DOHH2 (cell line): ENCODE measurements around the gene CARHSP1.

Source experiments
- H3F3A ChIP-seq: fragments of 200-600 bp; sonication (generic), shearing (Covaris generic); 2 replicates; pipeline ENCODE4 v1.6.0; 2016; ENCODE audit warnings: antibody characterized with exemption, mild to moderate bottlenecking; ENCODE audit not compliant: control insufficient read depth, insufficient read depth
- H3K27ac ChIP-seq: fragments of 200-600 bp; sonication (generic); 2 replicates; pipeline ENCODE4 v1.5.1; 2014; ENCODE audit warnings: low read depth, mild to moderate bottlenecking, low read length, moderate library complexity
- H3K27me3 ChIP-seq: fragments of 200-600 bp; sonication (generic); 2 replicates; pipeline ENCODE4 v1.6.1; 2014; ENCODE audit warnings: mild to moderate bottlenecking, low read length, mixed read lengths; ENCODE audit not compliant: control insufficient read depth
- H3K36me3 ChIP-seq: fragments of 200-600 bp; sonication (generic); 2 replicates; pipeline ENCODE4 v1.6.1; 2014; ENCODE audit warnings: mild to moderate bottlenecking, low read length, moderate library complexity, mixed read lengths; ENCODE audit not compliant: control insufficient read depth
- H3K4me1 ChIP-seq: fragments of 200-600 bp; sonication (generic); 2 replicates; pipeline ENCODE4 v1.6.1; 2014; ENCODE audit warnings: mild to moderate bottlenecking, low read length, mixed read lengths; ENCODE audit not compliant: control insufficient read depth
- H3K4me2 ChIP-seq: fragments of 200-600 bp; sonication (generic); 2 replicates; pipeline ENCODE4 v1.6.0; 2014; ENCODE audit warnings: mild to moderate bottlenecking, low read length, moderate library complexity
- H3K4me3 ChIP-seq: fragments of 200-600 bp; sonication (generic); 2 replicates; pipeline ENCODE4 v1.5.1; 2014; ENCODE audit warnings: mild to moderate bottlenecking, low read length, mixed read lengths
- H3K79me2 ChIP-seq: fragments of 200-600 bp; sonication (generic); 2 replicates; pipeline ENCODE4 v1.6.1; 2014; ENCODE audit warnings: mild to moderate bottlenecking, low read length, mixed read lengths; ENCODE audit not compliant: control insufficient read depth
- H3K9me2 ChIP-seq: fragments of 200-600 bp; sonication (generic); replicated peaks from 2 replicates; pipeline ENCODE4 v1.6.1; 2014; ENCODE audit warnings: mild to moderate bottlenecking, low read length, mixed read lengths; ENCODE audit not compliant: control insufficient read depth
- H3K9me3 ChIP-seq: fragments of 200-600 bp; sonication (generic); 2 replicates; pipeline ENCODE4 v1.6.1; 2014; ENCODE audit warnings: antibody characterized with exemption, low read length, mixed read lengths; ENCODE audit not compliant: control insufficient read depth, insufficient read depth
- H4K20me1 ChIP-seq: fragments of 200-600 bp; sonication (generic); 2 replicates; pipeline ENCODE4 v1.6.0; 2014; ENCODE audit warnings: low read depth, mild to moderate bottlenecking, antibody characterized with exemption, low read length, moderate library complexity; ENCODE audit not compliant: control insufficient read depth, insufficient read depth
- EZH2phosphoT487 ChIP-seq: fragments of 200-600 bp; sonication (generic); IDR thresholded peaks from 2 replicates; pipeline ENCODE4 v1.6.1; 2017; ENCODE audit warnings: borderline replicate concordance, mild to moderate bottlenecking, antibody characterized with exemption, low read length, moderate library complexity, mixed read lengths
- TF ChIP-seq, protein P1 (sequence below): fragments of 200-600 bp; sonication (generic); IDR thresholded peaks from one replicate; pipeline ENCODE4 v1.5.1; 2014; ENCODE audit warnings: antibody characterized with exemption, mild to moderate bottlenecking, low read depth, low read length; ENCODE audit not compliant: poor library complexity, severe bottlenecking

The CARHSP1 gene

DNA sequence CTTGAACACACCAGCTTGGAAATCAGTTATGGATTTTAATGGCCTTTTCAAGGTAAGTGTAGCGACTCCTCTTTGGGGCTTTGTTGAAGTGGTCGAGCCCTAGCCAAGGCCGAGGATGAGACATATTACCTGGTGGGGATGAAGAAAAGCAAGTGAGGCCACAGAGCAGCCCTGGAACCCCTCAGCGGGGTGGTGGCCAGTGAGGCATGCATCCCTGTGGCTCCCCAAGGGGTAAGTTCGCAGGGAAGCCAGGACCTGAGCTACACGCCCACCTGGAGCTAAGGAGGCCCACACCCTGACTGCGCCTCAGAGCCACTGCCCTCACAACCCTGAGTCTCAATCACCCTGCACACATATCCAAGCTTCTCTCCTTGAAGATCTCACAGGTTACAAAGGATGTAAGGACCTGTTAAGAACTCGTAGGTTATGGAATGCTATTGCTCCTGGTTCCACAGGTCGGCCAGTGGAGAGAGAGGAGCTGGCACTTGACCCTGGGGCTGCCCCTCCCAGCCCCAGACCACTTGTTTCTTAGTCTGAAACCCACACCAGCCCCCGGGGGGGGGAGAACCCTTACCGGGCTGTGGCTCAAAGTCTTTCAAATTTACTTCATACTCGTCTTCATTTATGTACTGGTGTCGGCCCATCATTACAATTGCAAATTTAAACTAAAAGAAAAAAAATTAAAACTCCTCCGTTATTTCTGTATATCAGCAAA is 25.3 kb upstream of the CARHSP1 start:
- peaks cover 23% of the 10 kb centered on the region for H3F3A ChIP-seq
- H3K9me2 ChIP-seq: no peaks in the 10 kb centered on the region
- no peaks in the 10 kb centered on the region for H3K27me3 ChIP-seq
- no peaks in the 10 kb centered on the region for H3K9me3 ChIP-seq
- peak overlapping the region; percentile 78 for H3K27ac ChIP-seq
- no peaks in the 10 kb centered on the region for H3K79me2 ChIP-seq
- H3K4me2 ChIP-seq: peak overlapping the region; percentile 58
- H3K4me3 ChIP-seq: peak overlapping the region; percentile 35
- H3K4me1 ChIP-seq: peaks cover 64% of the 10 kb centered on the region
- TF ChIP-seq, protein P1, sequence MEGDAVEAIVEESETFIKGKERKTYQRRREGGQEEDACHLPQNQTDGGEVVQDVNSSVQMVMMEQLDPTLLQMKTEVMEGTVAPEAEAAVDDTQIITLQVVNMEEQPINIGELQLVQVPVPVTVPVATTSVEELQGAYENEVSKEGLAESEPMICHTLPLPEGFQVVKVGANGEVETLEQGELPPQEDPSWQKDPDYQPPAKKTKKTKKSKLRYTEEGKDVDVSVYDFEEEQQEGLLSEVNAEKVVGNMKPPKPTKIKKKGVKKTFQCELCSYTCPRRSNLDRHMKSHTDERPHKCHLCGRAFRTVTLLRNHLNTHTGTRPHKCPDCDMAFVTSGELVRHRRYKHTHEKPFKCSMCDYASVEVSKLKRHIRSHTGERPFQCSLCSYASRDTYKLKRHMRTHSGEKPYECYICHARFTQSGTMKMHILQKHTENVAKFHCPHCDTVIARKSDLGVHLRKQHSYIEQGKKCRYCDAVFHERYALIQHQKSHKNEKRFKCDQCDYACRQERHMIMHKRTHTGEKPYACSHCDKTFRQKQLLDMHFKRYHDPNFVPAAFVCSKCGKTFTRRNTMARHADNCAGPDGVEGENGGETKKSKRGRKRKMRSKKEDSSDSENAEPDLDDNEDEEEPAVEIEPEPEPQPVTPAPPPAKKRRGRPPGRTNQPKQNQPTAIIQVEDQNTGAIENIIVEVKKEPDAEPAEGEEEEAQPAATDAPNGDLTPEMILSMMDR: no peak
- TF ChIP-seq EZH2phosphoT487: no peak
- peaks cover 97% of the 10 kb centered on the region for H3K36me3 ChIP-seq
- 0 out of 2 replicates have a peak, but pooled peaks cover 6% of the 10 kb centered on the region for H4K20me1 ChIP-seq

DNA sequence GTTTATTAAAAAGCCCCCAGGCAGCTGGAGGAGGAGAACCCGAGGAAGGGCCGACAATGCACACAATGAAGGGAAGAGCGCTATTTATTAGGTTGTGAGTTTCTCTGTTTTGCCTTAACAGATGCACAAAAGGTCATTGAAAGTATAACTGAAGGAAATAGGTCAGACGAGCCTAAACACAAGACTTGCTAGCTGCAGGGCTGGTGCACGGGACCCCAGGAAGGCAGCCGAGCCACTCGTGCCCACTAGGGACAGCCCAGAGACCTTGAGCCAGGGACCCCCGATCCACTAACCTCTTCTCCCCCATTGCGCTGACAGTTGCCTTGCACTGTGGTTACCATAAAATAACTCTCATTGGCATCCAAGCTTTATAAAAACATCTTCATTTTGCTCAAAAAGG is 24.6 kb upstream of the CARHSP1 start:
- Histone ChIP-seq H3K27ac (peak overlapping the region; percentile 78), H3K79me2 (no peaks in the 10 kb centered on the region), H3K4me3 (peak overlapping the region; percentile 35), H3K4me1 (peaks cover 68% of the 10 kb centered on the region), H3K4me2 (peak overlapping the region; percentile 58), H4K20me1 (0 out of 2 replicates have a peak, but pooled peaks cover 6% of the 10 kb centered on the region), H3K36me3 (peaks cover 91% of the 10 kb centered on the region), H3F3A (peaks cover 23% of the 10 kb centered on the region), H3K27me3 (no peaks in the 10 kb centered on the region), H3K9me2 (no peaks in the 10 kb centered on the region), H3K9me3 (no peaks in the 10 kb centered on the region)
- TF ChIP-seq EZH2phosphoT487: no peak
- TF ChIP-seq, protein P1: peak; percentile 20

DNA sequence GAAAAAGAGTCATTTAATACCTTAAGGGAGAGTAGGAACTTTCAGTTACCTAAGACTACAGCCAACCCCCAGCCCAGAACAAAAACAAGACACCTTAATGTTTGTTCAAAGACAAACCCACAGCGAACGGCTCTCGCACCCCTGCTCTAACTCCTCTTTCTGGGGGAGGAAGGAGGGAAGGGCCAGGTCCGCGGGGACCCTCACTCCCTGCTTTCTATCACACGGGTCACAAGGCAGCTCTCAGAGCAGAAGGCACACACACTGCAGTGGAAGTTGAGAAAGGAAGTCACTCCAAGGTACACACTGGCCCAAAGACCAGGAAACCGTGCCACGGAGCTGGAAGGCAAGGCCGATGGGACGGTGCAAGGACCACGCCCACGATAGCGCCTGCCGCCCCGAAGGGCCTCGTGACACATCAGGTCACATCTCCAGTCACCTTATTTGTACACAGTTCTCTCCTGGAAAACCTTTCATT is 23.3 kb upstream of the CARHSP1 start:
- Histone ChIP-seq H3K9me3 (no peaks in the 10 kb centered on the region), H3K9me2 (no peaks in the 10 kb centered on the region), H3K4me1 (peaks cover 68% of the 10 kb centered on the region), H3K79me2 (no peaks in the 10 kb centered on the region), H3K27me3 (no peaks in the 10 kb centered on the region), H4K20me1 (0 out of 2 replicates have a peak, but pooled peaks cover 6% of the 10 kb centered on the region), H3K27ac (peak overlapping the region; percentile 78), H3F3A (peaks cover 23% of the 10 kb centered on the region), H3K4me3 (peak overlapping the region; percentile 35), H3K4me2 (peak overlapping the region; percentile 58), H3K36me3 (peaks cover 83% of the 10 kb centered on the region)
- no peak for TF ChIP-seq EZH2phosphoT487

DNA sequence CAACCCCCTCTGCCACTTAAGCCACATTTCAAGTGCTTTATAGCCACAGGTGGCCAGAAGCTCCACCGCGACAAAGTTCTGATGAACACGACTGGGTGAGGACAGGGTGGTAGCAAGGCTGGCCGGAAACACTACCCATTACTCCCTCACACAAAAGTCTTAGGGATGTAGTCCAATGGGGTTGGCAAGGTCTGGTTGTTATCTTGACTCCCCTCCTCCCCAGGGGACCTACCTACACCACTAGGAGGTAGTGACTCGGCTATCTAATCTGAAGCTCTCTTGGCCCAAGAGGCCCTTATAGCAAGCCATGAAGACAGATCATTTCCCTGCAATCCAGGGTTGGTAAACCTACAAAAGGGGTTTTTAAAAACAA is 21.7 kb upstream of the CARHSP1 start:
- H3K9me3 ChIP-seq: no peaks in the 10 kb centered on the region
- H4K20me1 ChIP-seq: 0 out of 2 replicates have a peak, but pooled peaks cover 6% of the 10 kb centered on the region
- no peaks in the 10 kb centered on the region for H3K9me2 ChIP-seq
- peak overlapping the region; percentile 58 for H3K4me2 ChIP-seq
- H3K4me1 ChIP-seq: peaks cover 71% of the 10 kb centered on the region
- no peak overlapping the region for H3K4me3 ChIP-seq
- H3K36me3 ChIP-seq: peaks cover 67% of the 10 kb centered on the region
- H3K27me3 ChIP-seq: peaks cover 3% of the 10 kb centered on the region; the same call in 1 of the 2 replicates
- peaks cover 23% of the 10 kb centered on the region for H3F3A ChIP-seq
- TF ChIP-seq, protein P1: no peak
- TF ChIP-seq EZH2phosphoT487: no peak
- H3K79me2 ChIP-seq: no peaks in the 10 kb centered on the region
- H3K27ac ChIP-seq: peak overlapping the region; percentile 78
